HUES48 (cell line): ENCODE data around the gene JARID2.

ENCODE experiments used
- H3K27ac ChIP-seq: one replicate; pipeline ENCODE4 v1.7.0; 2013; ENCODE audit warnings: low read depth, low read length, inconsistent platforms
- H3K27me3 ChIP-seq: 2 replicates; pipeline ENCODE4 v1.6.1; 2013; ENCODE audit warnings: mild to moderate bottlenecking, low read length; ENCODE audit not compliant: control insufficient read depth, insufficient read depth
- H3K36me3 ChIP-seq: 2 replicates; pipeline ENCODE4 v1.6.1; 2013; ENCODE audit warnings: low read length; ENCODE audit not compliant: control insufficient read depth, insufficient read depth
- H3K4me1 ChIP-seq: 2 replicates; pipeline ENCODE4 v1.6.1; 2013; ENCODE audit warnings: mild to moderate bottlenecking, low read length; ENCODE audit not compliant: control insufficient read depth, insufficient read depth
- H3K4me3 ChIP-seq: 2 replicates; pipeline ENCODE4 v1.5.1; 2013; ENCODE audit warnings: mild to moderate bottlenecking, low read depth, low read length
- H3K9ac ChIP-seq: 2 replicates; pipeline ENCODE4 v1.6.1; 2013; ENCODE audit warnings: mild to moderate bottlenecking, low read depth, low read length, moderate library complexity
- H3K9me3 ChIP-seq: 2 replicates; pipeline ENCODE4 v1.6.1; 2013; ENCODE audit warnings: low read length; ENCODE audit not compliant: control insufficient read depth, insufficient read depth

Gene JARID2

DNA sequence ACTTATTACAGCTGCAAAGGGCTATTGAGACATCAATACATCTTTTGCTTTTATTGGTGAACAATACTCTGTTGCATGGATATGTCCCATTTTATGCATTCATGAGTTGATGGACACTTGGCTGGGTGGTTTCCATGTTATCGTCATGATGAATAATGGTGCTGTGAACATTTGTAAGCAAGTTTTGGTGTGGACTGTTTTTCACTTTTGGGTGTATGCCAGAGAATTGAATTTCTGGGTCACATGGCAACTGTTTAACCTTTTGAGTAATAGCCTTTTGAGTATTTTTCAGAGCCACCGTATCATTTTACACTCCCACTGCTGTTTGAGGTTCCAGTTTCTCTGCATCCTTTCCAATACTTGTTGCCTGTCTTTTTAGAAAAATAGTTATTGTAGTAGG, 107.0 kb downstream of the JARID2 start:
- H3K4me1 ChIP-seq, result peaks cover 92% of the 10 kb centered on the region
- H3K9me3 ChIP-seq, result no peaks in the 10 kb centered on the region
- no peak overlapping the region for H3K4me3 ChIP-seq
- no peak overlapping the region for H3K27ac ChIP-seq
- H3K36me3 ChIP-seq, result peaks cover 32% of the 10 kb centered on the region
- H3K9ac ChIP-seq, result no peak overlapping the region
- H3K27me3 ChIP-seq, result no peaks in the 10 kb centered on the region

DNA sequence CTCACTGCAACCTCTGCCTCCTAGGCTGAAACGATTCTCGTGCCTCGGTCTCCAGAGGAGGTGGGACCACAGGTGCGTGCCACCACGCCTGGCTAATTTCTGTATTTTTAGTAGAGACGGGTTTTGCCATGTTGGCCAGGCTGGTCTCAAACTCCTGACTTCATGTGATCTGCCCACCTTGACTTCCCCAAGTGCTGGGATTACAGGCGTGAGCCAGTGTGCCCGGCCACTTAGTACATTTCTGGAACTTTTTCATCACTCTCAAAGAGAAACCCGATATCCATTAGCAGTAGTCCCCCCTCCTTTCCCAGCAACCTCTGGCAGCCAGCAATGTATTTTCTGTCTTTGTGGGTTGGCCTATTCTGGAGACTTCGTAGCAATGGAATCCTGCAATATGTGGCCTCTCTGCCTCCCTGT, 109.8 kb downstream of the JARID2 start:
- Histone ChIP-seq H3K4me1 (peaks cover 93% of the 10 kb centered on the region), H3K9ac (no peak overlapping the region), H3K27me3 (no peaks in the 10 kb centered on the region), H3K27ac (no peak overlapping the region), H3K9me3 (no peaks in the 10 kb centered on the region), H3K4me3 (no peak overlapping the region), H3K36me3 (peaks cover 18% of the 10 kb centered on the region)

DNA sequence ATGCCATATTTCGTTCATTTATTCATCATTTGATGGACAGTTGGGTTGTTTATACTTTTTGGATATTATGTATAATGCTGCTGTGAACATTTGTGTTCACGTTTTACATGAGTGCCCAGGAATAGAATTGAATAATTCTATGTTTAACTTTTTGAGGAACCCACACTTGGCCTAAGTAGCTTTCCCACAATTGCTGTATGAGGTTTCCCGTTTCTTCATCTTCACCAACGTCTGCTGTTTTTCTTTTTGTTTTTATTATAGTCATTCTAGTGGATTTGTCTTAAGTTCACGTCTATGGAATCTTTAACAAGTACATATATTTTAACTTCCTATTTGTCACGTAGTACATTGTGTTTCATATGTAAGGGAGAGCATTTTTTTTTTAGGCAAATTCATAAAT, 110.3 kb downstream of the JARID2 start:
- Histone ChIP-seq H3K27me3 (no peaks in the 10 kb centered on the region), H3K9me3 (no peaks in the 10 kb centered on the region), H3K9ac (no peak overlapping the region), H3K4me3 (no peak overlapping the region), H3K36me3 (peaks cover 23% of the 10 kb centered on the region), H3K27ac (no peak overlapping the region), H3K4me1 (peaks cover 93% of the 10 kb centered on the region)

DNA sequence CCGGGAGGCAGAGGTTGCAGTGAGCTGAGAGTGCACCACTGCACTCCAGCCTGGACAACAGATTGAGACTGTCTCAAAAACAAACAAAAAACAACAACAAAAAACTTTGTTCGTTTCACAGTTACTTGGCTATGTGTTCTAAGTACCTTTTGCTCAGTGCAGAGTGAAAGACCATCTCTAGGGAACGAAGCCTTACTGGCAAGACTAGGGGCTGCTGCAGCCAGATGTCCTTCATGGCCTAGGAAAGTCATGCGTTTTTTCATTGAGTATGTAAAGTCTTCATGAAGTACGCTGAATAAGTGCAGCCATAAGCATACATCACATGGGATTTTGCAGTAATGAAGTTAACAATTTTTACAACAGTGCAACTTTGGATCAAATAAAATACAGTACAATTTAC, 111.1 kb downstream of the JARID2 start:
- H3K4me1 ChIP-seq, result peaks cover 93% of the 10 kb centered on the region
- peaks cover 27% of the 10 kb centered on the region for H3K36me3 ChIP-seq
- H3K27me3 ChIP-seq, result no peaks in the 10 kb centered on the region
- no peak overlapping the region for H3K9ac ChIP-seq
- no peak overlapping the region for H3K27ac ChIP-seq
- no peaks in the 10 kb centered on the region for H3K9me3 ChIP-seq
- H3K4me3 ChIP-seq, result no peak overlapping the region

DNA sequence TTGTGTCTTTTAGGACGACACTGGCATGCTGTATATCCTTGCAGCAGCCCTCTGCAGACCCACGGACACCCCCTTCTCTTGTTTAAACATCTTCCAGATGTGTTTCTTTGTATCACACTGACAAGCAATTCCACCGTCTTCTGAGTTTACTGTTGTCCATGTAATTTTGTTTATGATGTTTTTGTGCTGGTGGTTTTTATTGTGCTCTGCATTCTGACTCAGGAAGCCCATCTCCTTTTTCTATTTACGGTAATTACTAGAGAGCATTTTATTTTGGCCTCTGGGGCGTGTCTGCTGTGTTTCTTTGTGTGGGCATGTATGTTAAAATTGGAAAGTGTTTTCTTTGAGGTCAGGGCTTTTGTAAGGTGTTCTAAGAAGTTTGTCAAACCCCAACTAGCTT, 111.9 kb downstream of the JARID2 start:
- Histone ChIP-seq H3K27me3 (no peaks in the 10 kb centered on the region), H3K4me3 (no peak overlapping the region), H3K4me1 (peaks cover 93% of the 10 kb centered on the region), H3K36me3 (peaks cover 27% of the 10 kb centered on the region), H3K9me3 (no peaks in the 10 kb centered on the region), H3K9ac (no peak overlapping the region), H3K27ac (no peak overlapping the region)

DNA sequence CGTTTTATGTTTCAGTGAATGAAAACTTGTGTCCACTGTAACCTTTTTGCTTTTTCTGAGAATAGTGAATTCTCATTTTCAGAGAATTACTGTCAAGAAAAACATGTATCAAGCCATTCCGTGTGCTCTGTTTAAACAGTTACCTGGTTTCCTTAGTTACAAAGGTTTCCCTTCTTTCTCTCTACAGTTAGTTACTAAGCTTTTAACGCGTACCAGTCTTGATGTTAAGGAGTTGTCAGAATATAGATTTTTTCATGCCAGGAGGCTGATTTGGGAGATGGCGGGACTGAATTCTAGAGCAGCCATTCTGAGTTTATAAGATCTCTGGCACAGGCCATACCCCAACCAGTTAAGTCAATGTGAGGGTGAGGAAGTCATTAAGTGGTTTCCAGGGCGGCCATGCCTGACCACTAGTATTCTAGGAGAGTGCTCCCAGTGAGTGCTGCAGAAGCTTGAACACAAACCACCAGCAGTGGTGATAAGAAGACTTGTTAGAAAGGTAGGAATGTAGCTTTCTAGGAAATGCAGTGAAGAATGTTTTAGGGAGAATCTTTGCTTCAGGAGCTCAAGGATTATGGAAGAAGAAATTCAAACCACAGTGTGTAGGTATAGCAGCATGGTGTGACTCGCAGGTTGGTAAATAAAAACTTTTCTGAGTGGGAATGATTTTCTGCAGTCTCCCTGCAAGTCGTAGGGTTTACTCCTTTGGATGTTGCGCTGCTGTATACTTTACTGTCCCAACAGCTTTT, 112.9 kb downstream of the JARID2 start:
- Histone ChIP-seq H3K27me3 (no peaks in the 10 kb centered on the region), H3K36me3 (peaks cover 27% of the 10 kb centered on the region), H3K4me3 (no peak overlapping the region), H3K9ac (no peak overlapping the region), H3K27ac (peak overlapping the region; percentile 2), H3K4me1 (peaks cover 93% of the 10 kb centered on the region), H3K9me3 (no peaks in the 10 kb centered on the region)

DNA sequence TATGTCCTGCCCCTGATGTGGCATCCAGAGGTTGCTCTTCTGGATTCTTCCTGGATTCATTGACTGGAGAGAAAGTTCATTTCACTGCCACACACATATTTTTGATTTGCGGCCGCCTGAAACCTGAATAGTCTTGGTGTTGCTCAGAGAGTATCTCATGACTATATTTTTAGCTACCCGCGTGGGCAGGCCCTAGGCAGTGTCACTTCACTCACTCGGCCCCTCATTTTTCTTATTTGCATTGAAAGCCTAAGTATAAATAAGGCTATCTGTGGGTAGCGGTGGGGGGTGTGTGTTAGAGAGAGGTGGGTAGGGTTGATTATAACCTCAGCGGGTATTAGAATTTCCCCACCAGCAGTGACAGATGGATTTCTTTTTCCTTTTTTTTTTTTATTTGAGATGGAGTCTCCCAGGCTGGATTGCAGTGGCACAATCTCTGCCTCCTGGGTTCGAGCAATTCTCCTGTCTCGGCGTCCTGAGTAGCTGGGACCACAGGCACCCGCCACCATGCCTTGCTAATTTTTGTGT, 113.5 kb downstream of the JARID2 start:
- Histone ChIP-seq H3K27ac (no peak overlapping the region), H3K4me1 (peaks cover 94% of the 10 kb centered on the region), H3K9me3 (no peaks in the 10 kb centered on the region), H3K36me3 (peaks cover 21% of the 10 kb centered on the region; the same call in 1 of the 2 replicates), H3K27me3 (no peaks in the 10 kb centered on the region), H3K4me3 (no peak overlapping the region), H3K9ac (no peak overlapping the region)

DNA sequence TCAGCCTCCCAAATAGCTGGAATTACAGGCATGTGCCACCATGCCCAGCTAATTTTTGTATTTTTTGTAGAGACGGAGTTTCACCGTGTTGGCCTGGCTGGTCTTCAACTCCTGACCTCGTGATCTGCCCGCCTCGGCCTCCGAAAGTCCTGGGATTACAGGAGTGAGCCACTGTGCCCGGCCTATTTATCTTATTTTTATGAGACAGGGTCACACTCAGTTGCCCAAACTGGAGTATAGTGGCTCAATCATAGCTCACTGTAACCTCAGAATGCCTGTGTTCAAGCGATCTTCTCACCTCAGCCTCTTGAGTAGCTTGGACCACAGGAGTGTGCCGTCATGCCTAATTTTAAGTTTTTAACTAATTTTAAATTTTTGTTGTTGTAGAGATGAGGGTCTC, 114.4 kb downstream of the JARID2 start:
- Histone ChIP-seq H3K9me3 (no peaks in the 10 kb centered on the region), H3K27me3 (no peaks in the 10 kb centered on the region), H3K4me3 (no peak overlapping the region), H3K36me3 (peaks cover 19% of the 10 kb centered on the region; the same call in 1 of the 2 replicates), H3K9ac (no peak overlapping the region), H3K4me1 (peaks cover 95% of the 10 kb centered on the region), H3K27ac (no peak overlapping the region)

DNA sequence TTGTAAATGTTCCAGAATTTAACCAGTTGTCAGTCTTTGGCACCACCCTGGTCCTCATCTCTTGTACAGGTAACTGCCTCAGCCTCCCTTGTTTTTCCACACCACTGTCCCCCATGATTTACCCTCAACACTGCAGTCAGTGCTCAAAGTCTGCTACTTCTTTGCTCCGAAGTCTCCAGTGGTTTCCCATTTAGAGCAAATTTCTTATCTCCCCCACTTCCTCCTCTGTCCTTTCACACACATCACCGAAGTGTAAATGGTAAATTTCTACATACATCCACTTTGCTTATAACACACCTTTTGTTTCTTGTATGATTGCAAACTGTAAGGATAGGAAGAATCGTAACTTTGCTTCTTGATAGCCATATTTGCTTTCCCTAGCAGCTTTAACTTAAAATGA, 115.3 kb downstream of the JARID2 start:
- Histone ChIP-seq H3K36me3 (peaks cover 16% of the 10 kb centered on the region; the same call in 1 of the 2 replicates), H3K4me3 (no peak overlapping the region), H3K9me3 (no peaks in the 10 kb centered on the region), H3K27ac (no peak overlapping the region), H3K27me3 (no peaks in the 10 kb centered on the region), H3K9ac (no peak overlapping the region), H3K4me1 (peaks cover 95% of the 10 kb centered on the region)

DNA sequence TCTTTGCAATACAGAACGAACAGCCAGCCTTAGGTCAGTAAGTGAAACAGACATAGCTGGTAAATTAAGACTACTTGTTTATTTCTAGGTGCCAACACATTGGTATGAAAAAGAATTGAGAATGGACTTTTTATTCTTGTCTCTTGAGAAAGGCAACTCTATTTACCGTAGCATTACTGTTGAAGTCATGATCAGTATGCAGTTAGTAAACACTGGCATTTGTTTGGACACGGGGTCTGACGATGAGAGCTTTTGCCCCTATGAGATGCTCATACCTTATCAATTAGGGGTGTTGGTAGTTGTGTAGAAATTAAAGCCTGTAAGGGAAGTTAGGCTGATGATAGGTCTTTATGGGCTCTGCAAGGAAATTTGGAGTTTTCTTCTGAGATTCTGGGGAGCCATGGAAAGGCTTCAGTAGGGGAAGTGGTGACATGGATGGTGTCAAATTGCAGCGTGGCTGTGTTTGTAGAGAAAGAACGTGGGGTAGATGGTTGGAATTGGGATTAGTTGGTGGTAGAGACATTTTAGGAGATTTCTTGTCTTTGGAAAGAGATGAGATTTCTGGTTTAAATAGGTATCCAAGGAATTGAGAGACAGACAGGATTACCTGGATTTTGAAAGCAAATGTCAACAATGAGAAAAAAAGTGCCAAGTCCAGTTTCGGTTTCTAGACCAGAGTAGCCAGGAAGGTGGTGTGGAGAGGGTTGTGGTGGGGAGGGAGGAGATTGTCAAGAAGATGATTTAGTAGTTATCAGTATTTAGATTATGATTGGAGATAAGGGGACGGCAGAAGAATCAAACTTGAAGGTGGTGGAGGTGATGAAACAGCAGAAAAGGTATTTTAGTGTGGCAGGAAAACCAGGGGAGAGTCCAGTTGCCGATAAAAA, 116.6 kb downstream of the JARID2 start:
- no peaks in the 10 kb centered on the region for H3K27me3 ChIP-seq
- H3K27ac ChIP-seq, result no peak overlapping the region
- H3K4me1 ChIP-seq, result peaks cover 96% of the 10 kb centered on the region
- H3K9ac ChIP-seq, result no peak overlapping the region
- no peak overlapping the region for H3K4me3 ChIP-seq
- H3K9me3 ChIP-seq, result no peaks in the 10 kb centered on the region
- peaks cover 20% of the 10 kb centered on the region for H3K36me3 ChIP-seq

DNA sequence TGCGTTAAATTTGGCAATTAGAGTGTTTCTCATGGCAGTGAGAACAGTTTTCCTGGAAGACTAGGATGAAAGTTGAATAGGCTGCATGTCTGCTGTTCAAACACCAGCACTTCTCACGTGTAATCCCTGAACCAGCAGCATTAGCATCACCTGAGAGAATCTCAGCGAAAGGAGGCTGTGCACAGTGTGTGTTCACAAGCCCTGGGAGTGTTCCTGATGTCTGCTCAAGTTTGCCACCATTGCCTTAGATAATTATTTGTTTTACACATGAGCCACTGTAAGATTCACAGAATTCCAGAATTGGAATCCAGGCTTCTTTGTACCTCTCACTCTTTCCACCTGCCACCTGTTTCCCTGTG, 117.3 kb downstream of the JARID2 start:
- H3K4me3 ChIP-seq, result no peak overlapping the region
- peaks cover 26% of the 10 kb centered on the region for H3K36me3 ChIP-seq
- no peaks in the 10 kb centered on the region for H3K27me3 ChIP-seq
- H3K4me1 ChIP-seq, result peaks cover 96% of the 10 kb centered on the region
- no peaks in the 10 kb centered on the region for H3K9me3 ChIP-seq
- no peak overlapping the region for H3K9ac ChIP-seq
- no peak overlapping the region for H3K27ac ChIP-seq
